Measurements from ENCODE around the gene WNT11. TPM values are rescaled to one million over a fixed set of nuclear protein-coding genes. Genes with fewer than 3 reads are reported as not detected.
"Not testable (repeated sequence)": the region's sequence is repeated elsewhere in the genome, so short reads cannot be mapped to it uniquely, and the experiment has no call there.

WNT11 gene
- total RNA-seq, 2 donors from 2014 or later = 0.57 to 2.1 TPM

DNA sequence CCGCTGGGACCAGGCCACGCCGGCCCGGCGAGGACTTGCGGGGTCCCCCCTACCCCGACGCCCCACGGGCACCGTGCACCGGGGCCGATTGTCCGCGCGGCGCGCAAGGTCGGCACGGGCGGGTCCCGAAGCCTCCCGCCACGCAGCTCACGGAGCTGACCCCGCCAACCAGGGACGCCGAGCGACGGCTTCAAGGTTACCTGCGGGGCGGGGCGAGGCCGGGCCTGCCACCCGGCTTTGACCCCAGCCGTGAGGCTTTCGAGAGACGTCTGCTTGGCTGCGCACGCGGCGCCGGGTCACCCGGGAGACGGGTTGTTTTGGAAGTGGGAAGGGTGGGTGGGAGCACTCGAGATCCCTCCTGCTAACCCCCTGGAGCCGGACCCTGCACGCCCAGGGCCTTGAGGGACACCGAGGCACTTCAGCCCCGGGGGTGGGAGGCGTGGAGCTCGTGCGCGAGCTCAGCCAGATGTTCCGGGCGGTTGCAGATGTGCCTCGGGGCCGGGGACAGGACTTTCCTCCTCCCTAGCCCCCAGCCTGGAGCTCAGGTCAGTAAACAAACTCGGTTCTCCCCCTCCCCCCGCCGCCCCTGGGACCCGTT lies 3.2 kb upstream of the WNT11 start:
- H3K4me3 Mint-ChIP-seq = peak overlapping the region; percentile 90
- DNase-seq (no peak), ATAC-seq (no peak)
- H3K27me3 Mint-ChIP-seq = peaks cover 35% of the 10 kb centered on the region
- H3K4me1 Mint-ChIP-seq = peaks cover 15% of the 10 kb centered on the region
- H3K27ac Mint-ChIP-seq = no peak overlapping the region
- peaks cover 2% of the 10 kb centered on the region for H3K36me3 Mint-ChIP-seq (ENCODE audit: low read depth)
- no peaks in the 10 kb centered on the region for H3K9me3 ChIP-seq (ENCODE audit: control insufficient read depth, low read length, poor library complexity, severe bottlenecking)

DNA sequence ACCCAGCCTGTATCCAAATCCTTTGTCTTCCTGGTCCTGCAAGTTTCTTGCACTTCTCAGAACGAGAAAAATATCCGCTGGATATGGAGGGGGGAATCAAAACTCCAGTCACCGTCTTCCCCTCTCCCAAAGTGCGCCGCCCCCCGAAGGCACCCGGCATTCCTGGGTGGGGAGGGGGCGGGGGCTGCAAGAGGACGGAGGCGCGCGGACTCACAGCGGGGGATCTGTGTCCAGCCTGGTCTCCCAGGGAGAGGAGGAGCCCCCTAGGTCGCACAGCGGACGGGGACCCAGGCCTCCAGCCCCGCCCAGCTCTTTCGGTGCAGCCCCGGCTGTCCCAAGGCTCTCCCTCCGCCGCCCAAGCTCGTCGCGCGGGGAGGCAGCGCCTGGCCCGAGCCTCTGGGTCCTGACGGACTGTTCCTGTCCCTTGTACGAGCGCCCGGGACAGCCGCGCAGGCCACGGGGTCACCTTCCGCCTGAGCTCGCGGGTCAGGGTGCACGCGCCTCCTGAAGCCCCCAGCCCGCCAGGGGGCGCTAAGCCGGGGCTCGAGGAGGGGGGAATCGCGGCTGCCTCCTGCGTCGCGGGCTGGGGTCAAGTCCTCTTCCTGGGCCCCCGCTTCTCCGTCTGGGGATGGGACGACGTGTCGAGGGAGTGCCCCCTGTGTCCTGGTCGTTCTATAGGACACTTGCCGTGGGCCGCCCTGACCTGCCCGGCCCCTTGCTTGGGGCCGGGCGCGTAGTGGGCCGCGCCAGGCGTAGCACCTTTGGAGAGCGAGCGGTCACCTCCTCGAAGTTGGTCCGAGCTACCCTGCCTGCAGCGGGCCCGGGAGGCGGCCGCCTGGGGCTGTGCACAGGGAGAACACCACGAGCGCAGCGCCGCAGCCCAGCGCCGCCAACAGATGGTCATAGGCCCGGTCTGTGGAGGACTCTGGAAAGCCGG lies 2.4 kb upstream of the WNT11 start:
- H3K9me3 ChIP-seq (ENCODE audit: control insufficient read depth, low read length, poor library complexity, severe bottlenecking) = no peaks in the 10 kb centered on the region
- ATAC-seq (peak; percentile 59), DNase-seq (peak; percentile 66 to 75 (median 75))
- Mint-ChIP-seq H3K4me1 (peaks cover 15% of the 10 kb centered on the region), H3K27me3 (peaks cover 43% of the 10 kb centered on the region), H3K36me3 (ENCODE audit: low read depth) (peaks cover 2% of the 10 kb centered on the region), H3K4me3 (peak overlapping the region; percentile 90), H3K27ac (no peak overlapping the region)

DNA sequence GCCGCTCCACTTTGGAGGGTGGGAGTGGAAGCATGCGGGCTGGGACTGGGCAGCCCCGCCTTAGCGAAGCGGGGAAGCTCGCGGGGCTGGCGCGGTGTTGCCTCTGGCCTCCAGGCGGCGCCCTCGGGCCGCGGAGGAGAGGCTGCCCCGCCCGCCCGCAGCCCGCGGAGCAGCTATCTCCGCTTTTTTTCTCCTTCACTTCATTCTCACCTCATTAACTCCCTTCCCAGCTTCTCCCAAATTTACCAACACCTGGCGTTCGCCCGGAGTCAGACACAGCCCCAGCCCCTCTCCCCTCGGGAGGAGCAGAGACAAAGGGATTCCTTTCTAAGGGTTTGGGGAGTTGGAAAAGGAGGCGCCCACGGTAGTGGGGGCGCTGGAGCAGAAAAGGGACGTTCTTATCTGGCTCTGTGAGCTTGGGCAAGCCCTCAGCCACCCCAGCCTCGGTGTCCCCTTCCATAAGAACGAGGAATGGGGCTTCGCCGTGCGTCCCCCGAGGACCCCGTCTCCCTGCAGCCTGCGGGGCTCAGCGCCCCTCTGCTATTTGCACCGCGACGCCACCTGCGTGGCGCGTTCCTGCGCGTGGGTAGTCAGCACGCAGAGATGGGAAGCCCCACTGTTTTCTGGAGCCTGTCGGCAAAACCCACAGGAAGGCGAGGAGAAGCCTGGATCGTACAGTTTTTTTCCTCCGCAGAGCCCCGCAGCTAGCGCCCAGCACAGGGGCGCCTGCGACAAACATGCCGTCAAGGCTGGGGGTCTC lies 1.5 kb upstream of the WNT11 start:
- ATAC-seq (peak; percentile 82), DNase-seq (peak; percentile 70 to 81 (median 72))
- H3K27me3 Mint-ChIP-seq = peaks cover 45% of the 10 kb centered on the region

DNA sequence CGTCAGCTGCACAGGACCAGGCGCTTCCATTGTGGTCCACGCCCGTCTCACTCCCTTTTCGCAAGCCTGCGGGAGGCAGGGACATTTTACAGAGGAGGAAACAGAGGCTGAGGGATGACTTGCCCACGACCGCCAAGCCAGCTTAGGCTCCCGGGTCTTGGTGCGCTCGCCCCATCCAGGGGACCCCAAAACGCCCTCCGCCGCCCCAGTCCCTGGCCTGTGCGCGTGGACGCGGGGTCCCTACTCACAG lies 300 bp downstream of the WNT11 start:
- Mint-ChIP-seq H3K4me1 (peaks cover 15% of the 10 kb centered on the region), H3K27me3 (peaks cover 32% of the 10 kb centered on the region), H3K4me3 (peak overlapping the region; percentile 90), H3K27ac (no peak overlapping the region), H3K36me3 (ENCODE audit: low read depth) (peaks cover 2% of the 10 kb centered on the region)
- DNase-seq = no peak
- H3K9me3 ChIP-seq (ENCODE audit: control insufficient read depth, low read length, poor library complexity, severe bottlenecking) = no peaks in the 10 kb centered on the region
- ATAC-seq = no peak

More for the DNA sequence above, 1.5 kb upstream of the WNT11 start:
- Mint-ChIP-seq H3K4me1 (peaks cover 15% of the 10 kb centered on the region), H3K4me3 (peak overlapping the region; percentile 90), H3K27ac (peak overlapping the region; percentile 70), H3K36me3 (ENCODE audit: low read depth) (peaks cover 2% of the 10 kb centered on the region)
- no peaks in the 10 kb centered on the region for H3K9me3 ChIP-seq (ENCODE audit: control insufficient read depth, low read length, poor library complexity, severe bottlenecking)

DNA sequence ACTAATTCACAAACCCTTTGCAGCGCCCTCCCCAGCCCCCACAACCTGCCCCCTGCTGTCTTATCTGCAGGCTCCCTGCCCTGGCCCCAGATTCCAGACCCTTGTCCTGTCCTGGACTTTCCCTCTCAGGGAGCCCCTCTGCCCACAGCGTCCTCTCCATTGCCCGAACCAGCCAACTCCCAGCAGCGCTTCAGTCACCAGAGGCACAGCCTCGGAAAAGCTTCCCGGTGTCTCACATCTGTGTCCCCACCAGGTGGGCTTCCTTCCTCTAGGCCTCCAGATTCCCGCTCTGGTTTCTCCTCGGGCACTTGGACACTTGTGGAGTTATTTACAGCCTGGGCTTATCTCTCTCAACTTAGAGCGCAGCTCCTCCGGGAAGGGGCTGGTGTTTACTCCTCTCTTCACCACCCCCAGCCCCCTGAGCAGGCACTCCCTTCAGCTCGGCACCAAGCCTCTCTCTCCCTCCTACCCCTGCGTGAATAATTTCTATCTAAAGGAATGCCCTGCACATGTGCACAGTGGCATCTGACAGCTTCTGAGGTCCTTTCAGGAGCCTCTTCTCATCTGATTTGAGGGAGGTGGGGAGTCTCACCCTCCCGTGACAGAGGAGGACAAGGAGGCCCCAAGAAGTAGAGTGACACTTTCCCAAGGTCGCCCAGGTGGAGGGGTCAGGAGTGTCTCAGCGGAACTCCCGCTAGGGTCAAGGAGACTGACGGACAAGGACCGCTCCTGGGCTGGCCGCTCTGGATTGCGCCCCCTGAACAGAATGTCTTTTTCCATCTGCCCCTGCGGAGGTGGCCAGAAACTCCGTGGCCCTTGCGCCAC lies 838 bp downstream of the WNT11 start:
- Mint-ChIP-seq H3K4me1 (peaks cover 15% of the 10 kb centered on the region), H3K27me3 (peaks cover 37% of the 10 kb centered on the region), H3K36me3 (ENCODE audit: low read depth) (peaks cover 2% of the 10 kb centered on the region), H3K27ac (no peak overlapping the region), H3K4me3 (peak overlapping the region; percentile 90)
- ATAC-seq (no peak), DNase-seq (no peak)
- no peaks in the 10 kb centered on the region for H3K9me3 ChIP-seq (ENCODE audit: control insufficient read depth, low read length, poor library complexity, severe bottlenecking)

DNA sequence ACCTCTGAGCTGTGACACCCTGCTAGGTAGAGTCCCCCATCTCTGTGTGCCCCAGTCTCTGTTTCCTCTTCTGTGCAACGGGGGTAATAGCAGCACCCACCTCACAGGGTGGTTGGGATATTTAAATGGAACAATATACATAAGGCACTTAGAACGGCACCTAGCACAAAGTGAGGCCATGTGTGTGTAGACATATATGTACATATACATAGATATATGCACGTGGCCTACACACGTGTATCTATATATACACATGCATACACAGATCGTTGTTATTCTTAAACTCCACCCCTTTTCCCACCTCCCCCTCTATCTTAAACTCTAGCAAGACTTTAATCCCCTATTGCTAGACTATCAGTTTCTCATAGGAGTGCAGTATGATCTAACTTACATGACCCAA lies 2.4 kb downstream of the WNT11 start:
- ATAC-seq (no peak), DNase-seq (no peak)
- Mint-ChIP-seq H3K4me1 (peaks cover 15% of the 10 kb centered on the region), H3K27me3 (peaks cover 39% of the 10 kb centered on the region), H3K4me3 (no peak overlapping the region), H3K27ac (no peak overlapping the region), H3K36me3 (ENCODE audit: low read depth) (peaks cover 2% of the 10 kb centered on the region)
- no peaks in the 10 kb centered on the region for H3K9me3 ChIP-seq (ENCODE audit: control insufficient read depth, low read length, poor library complexity, severe bottlenecking)

DNA sequence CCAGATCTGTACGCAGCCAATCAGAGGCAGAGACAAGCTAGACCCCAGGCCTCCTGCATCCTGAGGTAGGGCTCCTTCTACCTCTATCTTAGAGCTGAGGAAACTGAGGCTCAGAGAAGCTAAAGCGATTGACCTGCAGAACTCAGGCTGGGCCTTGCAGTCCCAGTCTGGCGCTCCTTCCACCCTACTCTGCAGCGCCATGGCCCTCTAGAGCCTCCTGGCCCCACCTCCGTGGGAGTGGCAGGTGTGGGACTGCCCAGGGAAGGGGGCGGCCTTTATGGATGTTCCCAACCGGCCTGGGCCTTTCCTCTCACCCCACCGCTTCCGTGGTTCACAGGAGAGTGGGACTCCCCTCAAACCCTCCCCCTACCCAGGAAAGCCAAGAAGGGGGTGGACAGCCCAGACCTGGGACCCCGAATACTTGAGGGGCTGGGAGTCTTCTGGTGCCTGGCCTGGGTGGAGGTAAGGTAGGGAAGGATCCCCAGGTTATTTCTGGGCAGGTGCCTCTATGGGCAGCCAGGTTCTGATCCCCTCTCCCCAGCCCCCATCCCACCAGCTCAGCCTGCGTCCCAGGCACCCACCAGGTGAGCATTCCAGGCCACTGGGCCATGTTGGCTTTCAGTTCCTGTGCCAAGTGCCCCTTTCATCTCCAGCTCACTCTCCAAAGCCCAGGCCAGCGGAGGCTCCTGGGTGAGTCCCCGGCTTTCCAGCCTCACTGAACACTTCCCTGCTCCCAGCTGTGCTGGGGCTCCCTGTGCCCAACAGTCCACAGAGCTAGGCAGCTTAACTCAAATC lies 3.0 kb downstream of the WNT11 start:
- DNase-seq (no peak), ATAC-seq (no peak)
- H3K27me3 Mint-ChIP-seq = peaks cover 39% of the 10 kb centered on the region
- H3K9me3 ChIP-seq (ENCODE audit: control insufficient read depth, low read length, poor library complexity, severe bottlenecking) = no peaks in the 10 kb centered on the region
- peaks cover 12% of the 10 kb centered on the region for H3K4me1 Mint-ChIP-seq
- H3K4me3 Mint-ChIP-seq = no peak overlapping the region
- H3K27ac Mint-ChIP-seq = no peak overlapping the region
- H3K36me3 Mint-ChIP-seq (ENCODE audit: low read depth) = peaks cover 2% of the 10 kb centered on the region

DNA sequence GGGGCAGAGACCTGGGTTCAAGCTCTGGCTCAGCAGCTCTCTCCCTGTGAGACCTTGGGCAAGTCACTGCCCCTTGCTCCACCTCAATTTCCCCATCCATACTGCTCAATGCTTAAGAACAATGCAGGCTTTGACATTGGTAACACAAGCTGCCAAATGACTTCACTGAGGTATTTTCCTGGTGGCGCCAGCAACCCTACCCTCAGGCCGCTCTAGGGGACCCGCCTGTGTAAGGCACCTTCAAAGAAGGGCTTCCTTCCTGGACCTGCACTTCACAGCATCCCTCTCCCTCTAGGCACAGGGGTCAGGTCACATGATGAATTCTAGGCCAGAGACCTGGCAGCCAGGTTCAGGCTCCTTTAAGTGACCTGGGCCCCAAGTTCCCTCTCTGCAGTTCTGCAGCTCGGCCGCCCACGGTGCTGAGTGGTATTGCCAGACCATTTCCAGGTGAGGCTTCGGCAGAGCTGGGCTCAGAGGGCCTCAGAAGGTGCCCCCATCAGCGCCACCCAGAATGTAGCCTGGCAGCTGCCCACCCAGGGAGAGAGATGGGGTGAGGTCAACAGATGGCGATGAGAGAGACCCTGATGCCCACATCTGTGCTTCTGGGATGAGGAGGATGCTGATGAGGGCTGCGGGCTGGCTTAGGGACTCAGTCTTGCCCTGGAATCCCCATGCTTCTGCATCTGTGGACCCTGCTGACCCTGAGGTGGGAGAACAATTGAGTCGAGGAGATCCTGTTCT lies 4.5 kb downstream of the WNT11 start:
- Mint-ChIP-seq H3K36me3 (ENCODE audit: low read depth) (peaks cover 2% of the 10 kb centered on the region), H3K4me1 (peaks cover 7% of the 10 kb centered on the region), H3K27me3 (peaks cover 35% of the 10 kb centered on the region), H3K4me3 (no peak overlapping the region), H3K27ac (no peak overlapping the region)
- DNase-seq (no peak), ATAC-seq (no peak)
- no peaks in the 10 kb centered on the region for H3K9me3 ChIP-seq (ENCODE audit: control insufficient read depth, low read length, poor library complexity, severe bottlenecking)

DNA sequence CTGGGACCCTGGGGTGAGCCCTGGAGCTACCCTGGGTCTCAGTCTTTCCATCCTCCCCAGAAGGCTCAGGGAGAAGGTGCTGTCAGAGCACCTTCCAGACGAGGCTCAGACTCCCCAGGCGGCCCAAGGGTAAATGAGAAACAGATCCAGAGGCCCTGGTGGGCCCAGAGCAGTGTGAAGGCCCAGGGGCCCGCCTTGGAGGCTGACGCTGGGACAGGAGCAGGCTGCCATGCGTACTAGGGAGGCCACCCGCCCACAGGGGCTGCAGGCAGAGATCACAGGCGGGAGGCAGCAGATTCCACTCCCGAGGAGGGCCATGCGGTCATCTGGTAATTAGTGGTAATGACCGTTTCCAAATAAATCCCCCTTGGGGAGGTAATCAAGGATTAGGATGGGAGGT lies 5.2 kb downstream of the WNT11 start:
- ATAC-seq = no peak
- Mint-ChIP-seq H3K4me1 (peaks cover 9% of the 10 kb centered on the region), H3K36me3 (ENCODE audit: low read depth) (peaks cover 2% of the 10 kb centered on the region), H3K27ac (no peak overlapping the region), H3K4me3 (no peak overlapping the region), H3K27me3 (peaks cover 33% of the 10 kb centered on the region)
- H3K9me3 ChIP-seq (ENCODE audit: control insufficient read depth, low read length, poor library complexity, severe bottlenecking) = no peaks in the 10 kb centered on the region
- no peak for DNase-seq

DNA sequence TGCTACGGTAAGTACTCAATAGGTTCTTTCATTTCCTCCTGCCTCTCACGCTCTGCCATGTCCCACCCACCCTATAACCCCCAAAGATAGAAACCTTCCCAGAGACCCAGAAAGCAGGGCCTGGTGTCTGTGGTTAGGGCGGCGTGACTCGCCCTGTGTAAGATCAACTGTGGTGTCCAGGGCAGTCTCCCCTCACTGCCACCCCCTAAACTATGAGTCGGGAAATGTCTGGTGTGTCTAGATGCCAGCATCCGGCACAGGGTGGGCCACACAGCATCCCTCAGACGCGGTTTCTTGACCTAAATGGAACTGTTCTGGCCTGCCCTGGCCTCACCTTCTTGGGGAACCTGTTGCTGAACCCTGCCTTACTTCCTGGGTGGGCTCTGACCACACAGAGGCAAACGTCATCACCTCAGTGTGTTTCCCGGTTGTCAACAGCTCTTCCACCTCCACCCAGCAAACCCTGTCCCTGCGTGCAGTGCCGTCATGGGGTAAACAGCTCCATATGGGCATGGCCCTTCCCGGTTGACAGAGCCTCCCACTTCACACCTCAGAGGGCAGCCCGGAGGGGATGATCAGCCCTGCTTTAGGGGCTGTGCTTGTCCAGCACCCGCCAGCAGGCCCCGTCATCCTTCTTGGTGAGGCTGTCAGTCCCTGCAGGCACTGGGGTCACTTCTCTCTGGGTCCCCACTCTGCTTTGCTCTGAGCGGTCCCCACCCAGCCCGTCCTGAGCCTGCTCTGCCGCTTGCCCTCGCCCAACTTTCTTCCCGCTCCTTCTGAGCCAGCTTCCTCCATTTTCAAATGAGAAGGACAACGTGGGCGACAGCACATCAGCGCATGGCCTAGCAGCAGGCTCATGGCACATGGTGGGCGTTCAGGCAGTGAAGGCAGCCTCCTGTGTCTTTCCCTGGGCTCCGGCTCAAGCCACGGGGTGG lies 6.0 kb downstream of the WNT11 start:
- Mint-ChIP-seq H3K36me3 (ENCODE audit: low read depth) (peaks cover 2% of the 10 kb centered on the region), H3K27ac (no peak overlapping the region), H3K4me3 (no peak overlapping the region), H3K4me1 (peaks cover 3% of the 10 kb centered on the region), H3K27me3 (peaks cover 25% of the 10 kb centered on the region)
- ATAC-seq = no peak
- no peaks in the 10 kb centered on the region for H3K9me3 ChIP-seq (ENCODE audit: control insufficient read depth, low read length, poor library complexity, severe bottlenecking)
- DNase-seq = no peak

DNA sequence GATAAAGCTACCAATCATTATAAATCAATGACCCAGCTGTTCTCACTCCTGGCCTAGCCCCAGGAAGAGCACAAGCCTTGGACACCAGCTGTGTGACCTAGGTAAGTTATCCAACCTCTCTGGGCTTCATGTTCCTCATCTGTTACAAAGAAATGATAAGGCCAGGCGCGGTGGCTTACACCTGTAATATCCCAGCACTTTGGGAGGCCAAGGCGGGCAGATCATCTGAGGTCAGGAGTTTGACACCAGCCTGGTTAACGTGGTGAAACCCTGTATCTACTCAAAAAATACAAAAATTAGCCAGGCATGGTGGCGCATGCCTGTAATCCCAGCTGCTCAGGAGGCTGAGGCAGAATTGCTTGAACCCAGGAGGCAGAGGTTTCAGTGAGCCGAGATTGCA lies 7.6 kb downstream of the WNT11 start:
- H3K4me3 Mint-ChIP-seq; H3K27me3 Mint-ChIP-seq; H3K9me3 ChIP-seq (ENCODE audit: control insufficient read depth, low read length, poor library complexity, severe bottlenecking); ATAC-seq; H3K36me3 Mint-ChIP-seq (ENCODE audit: low read depth); DNase-seq; H3K4me1 Mint-ChIP-seq: not testable (repeated sequence)
- H3K27ac Mint-ChIP-seq = peak overlapping the region; percentile 39
